ENCODE data around the gene CYRIA. TPM values are rescaled to one million over a fixed set of nuclear protein-coding genes. Genes with fewer than 3 reads are reported as not detected.
A peak's percentile ranks its signal among the peaks of the same experiment; 100 is the strongest.

The CYRIA gene
- total RNA-seq, 1 experiment from 2014 or later, result 183 TPM

DNA sequence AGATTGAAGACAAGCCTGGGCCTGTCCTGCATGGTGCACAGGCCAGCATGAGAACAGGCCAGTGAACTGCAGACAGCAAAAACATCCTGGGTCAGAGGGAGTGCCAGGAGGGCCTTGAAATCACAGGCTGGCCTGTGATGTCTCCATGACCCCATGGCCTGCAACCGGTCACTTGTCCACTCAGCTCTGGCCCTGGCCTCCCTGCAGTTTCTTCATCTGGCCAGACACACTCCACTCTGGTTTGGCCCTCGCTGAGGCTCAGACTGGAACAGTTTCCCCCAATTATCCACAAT is 12.6 kb downstream of the CYRIA start:
- CTCF ChIA-PET, result no interaction called here

GRCh38 chr2:16652296-16653082 is 13.1 kb downstream of the CYRIA start:
- ChIA-PET POLR2A (ENCODE audit: low non-redundant PET) (no interaction called here), CTCF (no interaction called here)
- Histone ChIP-seq H3K9me3 (ENCODE audit: low read depth, low read length, poor library complexity, severe bottlenecking) (no peaks in the 10 kb centered on the region), H3K27ac (ENCODE audit: low read depth, low read length, poor library complexity, severe bottlenecking) (peak overlapping the region; percentile 85), H3K36me3 (ENCODE audit: insufficient read depth, low read length, poor library complexity, severe bottlenecking) (peaks cover 25% of the 10 kb centered on the region), H3K4me1 (ENCODE audit: insufficient read depth, low read length, poor library complexity, severe bottlenecking) (peaks cover 100% of the 10 kb centered on the region), H3K27me3 (replicated peaks; ENCODE audit: insufficient read depth, low read depth, low read length, poor library complexity) (no peaks in the 10 kb centered on the region), H3K4me3 (ENCODE audit: low read depth, low read length, poor library complexity, severe bottlenecking) (peak overlapping the region; percentile 5)
- intact Hi-C loops (cut with micrococcal nuclease; ENCODE audit: unreplicated experiment), result no loop called here
- TF ChIP-seq CTCF (conservative IDR thresholded peaks at IDR 0.05; ENCODE audit: low read depth, low read length), result no peak
- no TSS peak for BruUV-seq (replicated peaks)
- peak; percentile 63 for DNase-seq (ENCODE audit: low spot score)

More for the DNA sequence above, 12.6 kb downstream of the CYRIA start:
- no TSS peak for BruUV-seq (replicated peaks)
- peak overlapping the region; percentile 2 for H3K4me3 ChIP-seq (ENCODE audit: low read depth, low read length, poor library complexity, severe bottlenecking)
- H3K27ac ChIP-seq (ENCODE audit: low read depth, low read length, poor library complexity, severe bottlenecking), result peak overlapping the region; percentile 85
- H3K27me3 ChIP-seq (replicated peaks; ENCODE audit: insufficient read depth, low read depth, low read length, poor library complexity), result no peaks in the 10 kb centered on the region
- no peak for DNase-seq (ENCODE audit: low spot score)
- POLR2A ChIA-PET (ENCODE audit: low non-redundant PET), result no interaction called here
- no peaks in the 10 kb centered on the region for H3K9me3 ChIP-seq (ENCODE audit: low read depth, low read length, poor library complexity, severe bottlenecking)
- intact Hi-C loops (cut with micrococcal nuclease; ENCODE audit: unreplicated experiment), result no loop called here
- peaks cover 25% of the 10 kb centered on the region for H3K36me3 ChIP-seq (ENCODE audit: insufficient read depth, low read length, poor library complexity, severe bottlenecking)
- no peak for TF ChIP-seq EZH2 (IDR thresholded peaks at IDR 0.05; ENCODE audit: borderline replicate concordance, low read depth, low read length, poor library complexity, severe bottlenecking)
- TF ChIP-seq CTCF (conservative IDR thresholded peaks at IDR 0.05; ENCODE audit: low read depth, low read length), result no peak
- H3K4me1 ChIP-seq (ENCODE audit: insufficient read depth, low read length, poor library complexity, severe bottlenecking), result peaks cover 100% of the 10 kb centered on the region

DNA sequence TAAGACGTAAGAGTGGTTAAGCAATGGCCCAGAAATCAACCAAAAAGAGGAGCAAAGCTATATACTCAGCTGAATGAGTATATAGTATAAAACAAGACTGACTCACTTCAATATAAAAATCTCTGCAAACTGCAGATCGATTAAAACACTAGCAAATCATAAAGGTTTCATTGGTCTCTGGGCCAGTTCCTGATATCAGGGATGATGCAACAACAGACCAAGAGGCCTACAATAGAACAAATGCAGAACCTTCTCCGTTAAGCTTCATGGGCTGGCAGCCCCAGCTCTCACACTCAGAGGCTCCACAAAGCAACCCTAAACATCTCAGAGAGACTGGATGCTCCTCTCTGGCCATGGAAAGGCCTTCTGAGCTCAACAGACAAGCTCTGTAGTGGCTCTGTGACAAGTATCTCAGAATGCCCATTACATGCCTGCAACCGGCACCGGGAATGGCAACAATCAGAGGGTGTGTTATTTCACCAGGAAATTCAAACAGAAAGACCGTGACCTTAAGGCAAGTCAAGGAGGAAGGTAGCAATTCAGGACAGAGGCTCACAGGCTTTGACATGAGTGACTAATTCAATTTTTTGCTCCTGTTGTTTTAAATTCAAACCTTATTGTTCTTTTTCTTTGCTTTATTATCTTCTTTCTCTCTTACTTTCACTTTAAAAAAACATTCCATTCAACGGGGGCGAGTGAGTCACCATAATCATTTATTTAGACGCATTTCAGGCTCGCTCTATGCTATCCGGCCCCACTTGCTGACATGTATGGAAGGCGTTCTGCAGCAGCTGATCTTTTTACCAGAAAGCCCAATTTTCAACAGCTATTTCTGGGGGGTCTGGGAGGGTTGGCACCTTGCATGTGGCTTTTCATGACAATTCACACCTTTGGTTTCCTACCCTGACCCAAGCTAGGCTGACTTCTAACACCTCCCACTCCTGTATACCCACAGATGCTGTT is 15.1 kb downstream of the CYRIA start:
- H3K27ac ChIP-seq (ENCODE audit: low read depth, low read length, poor library complexity, severe bottlenecking), result peak overlapping the region; percentile 85
- H3K9me3 ChIP-seq (ENCODE audit: low read depth, low read length, poor library complexity, severe bottlenecking), result no peaks in the 10 kb centered on the region
- intact Hi-C loops (cut with micrococcal nuclease; ENCODE audit: unreplicated experiment), result no loop called here
- BruUV-seq (replicated peaks), result TSS peak; percentile 89
- H3K36me3 ChIP-seq (ENCODE audit: insufficient read depth, low read length, poor library complexity, severe bottlenecking), result peaks cover 33% of the 10 kb centered on the region
- POLR2A ChIA-PET (ENCODE audit: low non-redundant PET), result no interaction called here
- no peaks in the 10 kb centered on the region for H3K27me3 ChIP-seq (replicated peaks; ENCODE audit: insufficient read depth, low read depth, low read length, poor library complexity)
- H3K4me1 ChIP-seq (ENCODE audit: insufficient read depth, low read length, poor library complexity, severe bottlenecking), result peaks cover 100% of the 10 kb centered on the region
- peak; percentile 73 for DNase-seq (ENCODE audit: low spot score)
- CTCF ChIA-PET, result no interaction called here
- H3K4me3 ChIP-seq (ENCODE audit: low read depth, low read length, poor library complexity, severe bottlenecking), result peak overlapping the region; percentile 25
- TF ChIP-seq EZH2 (IDR thresholded peaks at IDR 0.05; ENCODE audit: borderline replicate concordance, low read depth, low read length, poor library complexity, severe bottlenecking) (no peak), CTCF (conservative IDR thresholded peaks at IDR 0.05; ENCODE audit: low read depth, low read length) (no peak)
